Loucy (cell line): Measurements from ENCODE around the gene P2RX7.

Source experiments
- EZH2phosphoT487 ChIP-seq: fragments of 200-600 bp; IDR thresholded peaks from 2 replicates; pipeline ENCODE4 v1.6.1; 2018; ENCODE audit warnings: antibody characterized with exemption, mild to moderate bottlenecking, moderate library complexity, borderline replicate concordance
- TF ChIP-seq, protein P1 (sequence below): fragments of 200-600 bp; sonication (generic); conservative IDR thresholded peaks from 2 replicates; pipeline ENCODE4 v1.5.1; 2014; ENCODE audit warnings: mild to moderate bottlenecking, antibody characterized with exemption, low read length

GRCh38 chr12:121116318-121117225, 16.1 kb upstream of the P2RX7 start:
- TF ChIP-seq, protein P1, sequence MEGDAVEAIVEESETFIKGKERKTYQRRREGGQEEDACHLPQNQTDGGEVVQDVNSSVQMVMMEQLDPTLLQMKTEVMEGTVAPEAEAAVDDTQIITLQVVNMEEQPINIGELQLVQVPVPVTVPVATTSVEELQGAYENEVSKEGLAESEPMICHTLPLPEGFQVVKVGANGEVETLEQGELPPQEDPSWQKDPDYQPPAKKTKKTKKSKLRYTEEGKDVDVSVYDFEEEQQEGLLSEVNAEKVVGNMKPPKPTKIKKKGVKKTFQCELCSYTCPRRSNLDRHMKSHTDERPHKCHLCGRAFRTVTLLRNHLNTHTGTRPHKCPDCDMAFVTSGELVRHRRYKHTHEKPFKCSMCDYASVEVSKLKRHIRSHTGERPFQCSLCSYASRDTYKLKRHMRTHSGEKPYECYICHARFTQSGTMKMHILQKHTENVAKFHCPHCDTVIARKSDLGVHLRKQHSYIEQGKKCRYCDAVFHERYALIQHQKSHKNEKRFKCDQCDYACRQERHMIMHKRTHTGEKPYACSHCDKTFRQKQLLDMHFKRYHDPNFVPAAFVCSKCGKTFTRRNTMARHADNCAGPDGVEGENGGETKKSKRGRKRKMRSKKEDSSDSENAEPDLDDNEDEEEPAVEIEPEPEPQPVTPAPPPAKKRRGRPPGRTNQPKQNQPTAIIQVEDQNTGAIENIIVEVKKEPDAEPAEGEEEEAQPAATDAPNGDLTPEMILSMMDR, result no peak
- TF ChIP-seq EZH2phosphoT487, result no peak
